GM12878 (cell line): ENCODE results near the gene MRTFB. TPM values are rescaled to one million over a fixed set of nuclear protein-coding genes. Genes with fewer than 3 reads are reported as not detected.

Experiments
- ATAC-seq: fragments of 200-7000 bp; cut with Tn5 transposase; 3 replicates; pipeline ENCODE4 v1.9.1; 2020; ENCODE audit warnings: mild to moderate bottlenecking, moderate library complexity
- BruUV-seq: library from RNA; stranded (reverse); fragments of 400-500 nt; replicated peaks from 2 replicates; lab custom pipeline; 2021; lab: Mats Ljungman, UMichigan
- CTCF ChIA-PET: fragments of 300-600 bp; sonication (Branson Sonifier 250); formaldehyde crosslinking; extraction: SDS; loops from one replicate; lab custom pipeline; 2021; ENCODE audit warnings: inconsistent platforms; lab: Yijun Ruan, JAX
- POLR2A ChIA-PET: fragments of 350-600 bp; formaldehyde crosslinking; extraction: SDS; loops from one replicate; lab custom pipeline; 2021; ENCODE audit warnings: inconsistent platforms; lab: Charles Lee
- RAD21 ChIA-PET: fragments of 300-600 bp; sonication (Branson Sonifier 250); formaldehyde crosslinking; loops from one replicate; lab custom pipeline; 2023; ENCODE audit warnings: antibody characterized with exemption; ENCODE audit not compliant: unreplicated experiment; lab: Charles Lee
- SMC1A ChIA-PET: fragments of 300-600 bp; sonication (Branson Sonifier 250); formaldehyde crosslinking; loops from one replicate; lab custom pipeline; 2023; ENCODE audit not compliant: unreplicated experiment, uncharacterized antibody; lab: Charles Lee
- DNase-seq: peaks from one replicate; pipeline ENCODE4 v3.0.0-alpha.2; 2011; ENCODE audit warnings: low read depth, low spot score
- FAIRE-seq: peaks from 3 replicates; lab custom pipeline; 2011; peaks lifted over from hg19 to GRCh38; lab: Jason Lieb, UNC
- H2AFZ ChIP-seq: 2 replicates; pipeline ENCODE4 v1.6.0; 2011; ENCODE audit warnings: low read depth, low read length, control low read depth; ENCODE audit not compliant: control insufficient read depth
- H3K27ac ChIP-seq: 2 replicates; pipeline ENCODE4 v1.5.1; 2011; ENCODE audit warnings: control low read depth; ENCODE audit not compliant: control insufficient read depth, insufficient read depth
- H3K27me3 ChIP-seq, 2 experiments: replicated peaks in 1 of 2; 2 replicates each; pipeline versions ENCODE4 v1.6.0 to v1.6.1; 2011; ENCODE audit warnings: low read length in 1 of 2; ENCODE audit not compliant: control insufficient read depth in 2 of 2, insufficient read depth in 2 of 2
- H3K36me3 ChIP-seq, 2 experiments: 2 replicates each; pipeline ENCODE4 v1.5.1; 2011; ENCODE audit warnings: low read length in 1 of 2; ENCODE audit not compliant: control insufficient read depth in 2 of 2, insufficient read depth in 2 of 2
- H3K4me1 ChIP-seq: 2 replicates; pipeline ENCODE4 v1.6.1; 2011; ENCODE audit warnings: mild to moderate bottlenecking, low read length, moderate library complexity, mixed read lengths; ENCODE audit not compliant: control insufficient read depth, insufficient read depth
- H3K4me2 ChIP-seq: 2 replicates; pipeline ENCODE4 v1.6.0; 2011; ENCODE audit warnings: control low read depth; ENCODE audit not compliant: control insufficient read depth, insufficient read depth
- H3K4me3 ChIP-seq: fragments of 200-600 bp; sonication (generic); 2 replicates; pipeline ENCODE4 v1.5.1; 2016
- H3K79me2 ChIP-seq: 2 replicates; pipeline ENCODE4 v1.6.0; 2011; ENCODE audit warnings: low read length; ENCODE audit not compliant: control insufficient read depth, insufficient read depth
- H3K9ac ChIP-seq: 2 replicates; pipeline ENCODE4 v1.8.0; 2011; ENCODE audit warnings: low read length, control low read depth, mixed read lengths; ENCODE audit not compliant: control insufficient read depth, insufficient read depth
- H3K9me3 ChIP-seq: replicated peaks from 3 replicates; pipeline ENCODE4 v1.5.1; 2011; ENCODE audit warnings: mild to moderate bottlenecking, low read length; ENCODE audit not compliant: control insufficient read depth, insufficient read depth
- H4K20me1 ChIP-seq: 2 replicates; pipeline ENCODE4 v1.6.0; 2011; ENCODE audit not compliant: control insufficient read depth, insufficient read depth
- CBX3 ChIP-seq: fragments of 200-600 bp; sonication (generic); IDR thresholded peaks from 2 replicates; pipeline ENCODE4 v1.6.1; 2016; ENCODE audit warnings: low read depth, borderline replicate concordance
- CHD1 ChIP-seq: IDR thresholded peaks from 2 replicates; pipeline ENCODE4 v1.6.1; 2012; ENCODE audit warnings: low read depth, low read length, improper control_type of control experiment
- EP300 ChIP-seq, 2 experiments: fragments of 150-350 bp in 1 of 2; IDR thresholded peaks; 2 replicates each; pipeline ENCODE4 v1.6.1; 2011 to 2012; ENCODE audit warnings: low read depth in 2 of 2, low read length in 2 of 2, borderline replicate concordance in 1 of 2, improper control_type of control experiment in 1 of 2, inconsistent platforms in 1 of 2; ENCODE audit not compliant: control insufficient read depth in 1 of 2
- FOXM1 ChIP-seq: IDR thresholded peaks from 2 replicates; pipeline ENCODE4 v1.6.1; 2012; ENCODE audit warnings: low read depth, mild to moderate bottlenecking, inconsistent platforms, low read length, moderate library complexity
- MEF2A ChIP-seq: IDR thresholded peaks from 2 replicates; pipeline ENCODE4 v1.6.1; 2011; ENCODE audit warnings: low read depth, mild to moderate bottlenecking, low read length, moderate library complexity; ENCODE audit not compliant: insufficient read depth
- MYB ChIP-seq: fragments of 150-350 bp; IDR thresholded peaks from 2 replicates; pipeline ENCODE4 v1.6.1; 2014; ENCODE audit warnings: mild to moderate bottlenecking, low read depth, low read length, borderline replicate concordance
- POLR2AphosphoS2 ChIP-seq: IDR thresholded peaks from 2 replicates; pipeline ENCODE4 v1.6.1; 2011; ENCODE audit warnings: low read depth, mild to moderate bottlenecking, low read length, improper control_type of control experiment, moderate library complexity
- SMARCA5 ChIP-seq: fragments of 450-650 bp; IDR thresholded peaks from 2 replicates; pipeline ENCODE4 v1.6.1; 2017; ENCODE audit warnings: mild to moderate bottlenecking
- SREBF1 ChIP-seq: IDR thresholded peaks from 2 replicates; pipeline ENCODE4 v1.6.1; 2012; ENCODE audit warnings: mild to moderate bottlenecking, low read length
- SUZ12 ChIP-seq: fragments of 200-600 bp; sonication (generic); IDR thresholded peaks from one replicate; pipeline ENCODE4 v1.6.1; 2018; ENCODE audit warnings: antibody characterized with exemption, mild to moderate bottlenecking; ENCODE audit not compliant: unreplicated experiment
- YBX1 ChIP-seq: fragments of 450-650 bp; IDR thresholded peaks from 2 replicates; pipeline ENCODE4 v1.6.1; 2016; ENCODE audit warnings: antibody characterized with exemption
- ZBED1 ChIP-seq: IDR thresholded peaks from 2 replicates; pipeline ENCODE4 v1.6.1; 2016; ENCODE audit warnings: borderline replicate concordance
- ZNF207 ChIP-seq: fragments of 450-650 bp; IDR thresholded peaks from 2 replicates; pipeline ENCODE4 v1.6.1; 2014; ENCODE audit warnings: antibody characterized with exemption, mild to moderate bottlenecking, borderline replicate concordance
- WGBS: methylation state at CpG from one replicate; pipeline ENCODE4 v1.1.6; 2016; ENCODE audit warnings: low lambda C conversion rate; ENCODE audit not compliant: insufficient replicate concordance, insufficient coverage; ENCODE audit errors: missing lambda C conversion rate; 5-methylcytosine and 5-hydroxymethylcytosine counted together
- in situ Hi-C: fragments of 300-500 bp; cut with MboI; formaldehyde crosslinking; loops from 9 replicates; pipeline ENCODE4 v1.14.3; 2018; ENCODE audit warnings: mixed read lengths
- intact Hi-C: fragments of 100-400 bp; cut with micrococcal nuclease; formaldehyde crosslinking; loops from one replicate; pipeline ENCODE4 v1.14.2; 2022; ENCODE audit not compliant: unreplicated experiment
- polyA plus RNA-seq, 11 experiments: library from polyadenylated mRNA; depleted of rRNA in 4 of 11; unstranded in 6 of 11; stranded (reverse) in 5 of 11; fragments of >200 nt; fragmentation: Nextera tagmentation in 4 of 11; fragmentation: Illumina TruSeq in 1 of 11; extraction: Ambion mirVana in 4 of 11; extraction: Trizol in 1 of 11; gene quantifications; 1 replicate in 1 of 11; 2 replicates in 10 of 11; pipeline versions ENCODE4 v1.2.1 to v1.2.3, GENCODE V29; 2011 to 2016; ENCODE audit warnings: inconsistent platforms in 2 of 11, missing spikeins in 2 of 11, low read depth in 1 of 11
- total RNA-seq, 4 experiments: library from RNA; depleted of rRNA in 3 of 4; stranded (reverse); fragments of >200 nt in 3 of 4; fragmentation: Illumina TruSeq in 1 of 4; extraction: Trizol in 1 of 4; gene quantifications; 2 replicates each; pipeline versions ENCODE4 v1.2.1 to v1.2.3, GENCODE V29; 2013 to 2021
- TF ChIP-seq, protein P1 (sequence below): IDR thresholded peaks from 2 replicates; pipeline ENCODE4 v1.6.1; 2011; ENCODE audit warnings: mild to moderate bottlenecking, low read depth, low read length, moderate library complexity; ENCODE audit not compliant: insufficient replicate concordance
- TF ChIP-seq, protein P2 (sequence below): fragments of 450-650 bp; IDR thresholded peaks from 2 replicates; pipeline ENCODE4 v1.6.1; 2017; ENCODE audit warnings: mild to moderate bottlenecking, moderate library complexity

The MRTFB gene
- total and polyA plus RNA-seq, 10 of the 15 experiments (the other 5 are each of a cell fraction or from before 2014, with no cell fraction given): 2.1 to 14.3 (median 8.0) TPM

DNA sequence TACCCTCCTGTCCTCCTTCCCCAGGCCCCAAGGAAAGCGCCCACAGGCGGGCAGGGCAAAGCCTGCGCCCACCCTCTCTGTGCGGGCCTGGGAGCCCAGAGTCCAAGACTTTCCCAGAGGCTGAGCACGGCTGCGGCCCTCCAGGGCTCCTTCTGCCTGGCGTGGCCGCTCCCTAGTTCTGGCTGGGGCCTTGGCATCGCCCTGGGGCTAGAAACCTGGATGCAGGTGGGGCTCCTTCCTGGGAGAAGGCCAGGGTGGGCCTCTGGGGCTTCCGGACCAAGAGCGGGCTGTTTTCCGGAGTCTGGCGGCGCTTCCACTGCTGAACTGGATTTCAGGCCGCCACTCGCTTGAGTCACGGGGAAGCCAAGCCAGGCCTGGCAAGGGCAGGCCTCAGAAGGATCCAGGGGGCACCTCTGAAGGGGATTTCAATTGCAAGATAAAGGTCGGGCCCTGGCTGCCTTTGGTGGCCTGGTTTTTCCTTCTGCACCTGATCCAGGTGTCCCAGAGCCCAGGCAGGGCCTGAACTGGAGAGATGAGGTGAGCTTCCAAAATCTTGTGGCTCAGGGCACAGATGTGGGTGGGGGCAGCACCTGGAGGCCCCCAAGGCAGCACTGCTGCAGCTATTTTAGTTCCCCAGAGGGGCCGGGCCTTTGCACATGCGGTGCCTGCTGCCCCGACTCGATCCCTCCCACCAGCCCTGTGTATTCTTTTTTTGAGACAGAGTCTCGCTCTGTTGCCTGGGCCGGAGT lies 227.4 kb downstream of the MRTFB start:
- Histone ChIP-seq H3K79me2 (peaks cover 18% of the 10 kb centered on the region), H3K4me1 (peaks cover 5% of the 10 kb centered on the region), H3K27ac (no peak overlapping the region), H3K4me3 (no peak overlapping the region), H3K27me3 (no peaks in the 10 kb centered on the region), H4K20me1 (no peaks in the 10 kb centered on the region), H3K4me2 (no peak overlapping the region), H2AFZ (no peak overlapping the region), H3K36me3 (no peaks in the 10 kb centered on the region), H3K9ac (no peak overlapping the region), H3K9me3 (no peaks in the 10 kb centered on the region)
- FAIRE-seq: no peak
- no peak for DNase-seq
- in situ Hi-C loops: no loop called here
- CTCF ChIA-PET: interaction anchor here (1.1 to 3.8 kb wide), 5 partner anchors 13 to 376 kb away, joined by 3 to 85 read pairs (median 16); no protein-coding TSS in a partner anchor
- no TSS peak for BruUV-seq
- no peak for TF ChIP-seq MEF2A
- TF ChIP-seq ZNF207: no peak
- TF ChIP-seq YBX1: no peak
- TF ChIP-seq CHD1: no peak
- no peak for TF ChIP-seq ZBED1
- no peak for TF ChIP-seq MYB
- TF ChIP-seq POLR2AphosphoS2: no peak
- no peak for TF ChIP-seq EP300 (IDR thresholded peaks at IDR 0.05; ENCODE audit: borderline replicate concordance in 1 of 2, control insufficient read depth in 1 of 2, low read depth in 2 of 2, low read length in 2 of 2)
- TF ChIP-seq SREBF1: no peak
- no peak for TF ChIP-seq FOXM1
- no peak for TF ChIP-seq CBX3
- TF ChIP-seq, protein P1, sequence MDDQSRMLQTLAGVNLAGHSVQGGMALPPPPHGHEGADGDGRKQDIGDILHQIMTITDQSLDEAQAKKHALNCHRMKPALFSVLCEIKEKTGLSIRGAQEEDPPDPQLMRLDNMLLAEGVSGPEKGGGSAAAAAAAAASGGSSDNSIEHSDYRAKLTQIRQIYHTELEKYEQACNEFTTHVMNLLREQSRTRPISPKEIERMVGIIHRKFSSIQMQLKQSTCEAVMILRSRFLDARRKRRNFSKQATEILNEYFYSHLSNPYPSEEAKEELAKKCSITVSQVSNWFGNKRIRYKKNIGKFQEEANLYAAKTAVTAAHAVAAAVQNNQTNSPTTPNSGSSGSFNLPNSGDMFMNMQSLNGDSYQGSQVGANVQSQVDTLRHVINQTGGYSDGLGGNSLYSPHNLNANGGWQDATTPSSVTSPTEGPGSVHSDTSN: no peak
- no peak for TF ChIP-seq SMARCA5
- TF ChIP-seq SUZ12: no peak
- TF ChIP-seq, protein P2, sequence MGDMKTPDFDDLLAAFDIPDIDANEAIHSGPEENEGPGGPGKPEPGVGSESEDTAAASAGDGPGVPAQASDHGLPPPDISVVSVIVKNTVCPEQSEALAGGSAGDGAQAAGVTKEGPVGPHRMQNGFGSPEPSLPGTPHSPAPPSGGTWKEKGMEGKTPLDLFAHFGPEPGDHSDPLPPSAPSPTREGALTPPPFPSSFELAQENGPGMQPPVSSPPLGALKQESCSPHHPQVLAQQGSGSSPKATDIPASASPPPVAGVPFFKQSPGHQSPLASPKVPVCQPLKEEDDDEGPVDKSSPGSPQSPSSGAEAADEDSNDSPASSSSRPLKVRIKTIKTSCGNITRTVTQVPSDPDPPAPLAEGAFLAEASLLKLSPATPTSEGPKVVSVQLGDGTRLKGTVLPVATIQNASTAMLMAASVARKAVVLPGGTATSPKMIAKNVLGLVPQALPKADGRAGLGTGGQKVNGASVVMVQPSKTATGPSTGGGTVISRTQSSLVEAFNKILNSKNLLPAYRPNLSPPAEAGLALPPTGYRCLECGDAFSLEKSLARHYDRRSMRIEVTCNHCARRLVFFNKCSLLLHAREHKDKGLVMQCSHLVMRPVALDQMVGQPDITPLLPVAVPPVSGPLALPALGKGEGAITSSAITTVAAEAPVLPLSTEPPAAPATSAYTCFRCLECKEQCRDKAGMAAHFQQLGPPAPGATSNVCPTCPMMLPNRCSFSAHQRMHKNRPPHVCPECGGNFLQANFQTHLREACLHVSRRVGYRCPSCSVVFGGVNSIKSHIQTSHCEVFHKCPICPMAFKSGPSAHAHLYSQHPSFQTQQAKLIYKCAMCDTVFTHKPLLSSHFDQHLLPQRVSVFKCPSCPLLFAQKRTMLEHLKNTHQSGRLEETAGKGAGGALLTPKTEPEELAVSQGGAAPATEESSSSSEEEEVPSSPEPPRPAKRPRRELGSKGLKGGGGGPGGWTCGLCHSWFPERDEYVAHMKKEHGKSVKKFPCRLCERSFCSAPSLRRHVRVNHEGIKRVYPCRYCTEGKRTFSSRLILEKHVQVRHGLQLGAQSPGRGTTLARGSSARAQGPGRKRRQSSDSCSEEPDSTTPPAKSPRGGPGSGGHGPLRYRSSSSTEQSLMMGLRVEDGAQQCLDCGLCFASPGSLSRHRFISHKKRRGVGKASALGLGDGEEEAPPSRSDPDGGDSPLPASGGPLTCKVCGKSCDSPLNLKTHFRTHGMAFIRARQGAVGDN: no peak
- 75% methylated on average over 24 of the region's 24 CpGs for WGBS
- RAD21 ChIA-PET: interaction anchor here (0.6 to 3.3 kb wide), 3 partner anchors 51 to 375 kb away, joined by 4 to 34 read pairs (median 8); no protein-coding TSS in a partner anchor
- SMC1A ChIA-PET: interaction anchor here (1.3 to 1.5 kb wide), 3 partner anchors 11 to 228 kb away, joined by 3 to 4 read pairs (median 4); no protein-coding TSS in a partner anchor
- intact Hi-C loops: no loop called here
- no peak for ATAC-seq
- POLR2A ChIA-PET: no interaction called here
